Ascending aorta (tissue), 2 donors: Measurements from ENCODE around the gene C1orf53. TPM values are rescaled to one million over a fixed set of nuclear protein-coding genes. Genes with fewer than 3 reads are reported as not detected.
"Not testable (repeated sequence)": the region's sequence is repeated elsewhere in the genome, so short reads cannot be mapped to it uniquely, and the experiment has no call there.

Experiments used
- DNase-seq, 2 donors: peaks; one replicate each; pipeline ENCODE4 v3.0.0-alpha.2; 2019; ENCODE audit warnings: low spot score in 2 of 2
- H3K27ac ChIP-seq, 2 donors: fragments of 200-600 bp; sonication (generic); one replicate each; pipeline ENCODE4 v1.5.1; 2016 to 2017; ENCODE audit warnings: mild to moderate bottlenecking in 1 of 2
- H3K27me3 ChIP-seq: fragments of 200-600 bp; sonication (generic); one replicate; pipeline ENCODE4 v1.5.1; 2017
- H3K36me3 ChIP-seq, 2 donors: fragments of 200-600 bp; sonication (generic); one replicate each; pipeline ENCODE4 v1.5.1; 2016
- H3K4me1 ChIP-seq, 2 donors: fragments of 200-600 bp; sonication (generic); one replicate each; pipeline ENCODE4 v1.5.1; 2016 to 2017; ENCODE audit warnings: mild to moderate bottlenecking in 1 of 2
- H3K4me3 ChIP-seq, 2 donors: fragments of 200-600 bp; sonication (generic); one replicate each; pipeline ENCODE4 v1.5.1; 2016 to 2017; ENCODE audit warnings: mild to moderate bottlenecking in 1 of 2
- H3K9me3 ChIP-seq, 2 donors: fragments of 200-600 bp; sonication (generic); one replicate each; pipeline ENCODE4 v1.5.1; 2016
- CTCF ChIP-seq, 3 experiments: fragments of 200-600 bp in 2 of 3; fragments of 450-650 bp in 1 of 3; sonication (generic) in 2 of 3; IDR thresholded peaks; one replicate each; pipeline ENCODE4 v1.5.1; 2016 to 2019; ENCODE audit warnings: antibody characterized with exemption in 3 of 3, mild to moderate bottlenecking in 1 of 3, moderate library complexity in 1 of 3
- intact Hi-C: fragments of 100-400 bp; cut with DNase I; formaldehyde crosslinking; loops from one replicate; pipeline ENCODE4 v1.15.1; 2023
- total RNA-seq: library from RNA; depleted of rRNA; stranded (reverse); fragments of >200 nt; gene quantifications from one replicate; pipeline ENCODE4 v1.1.0, GENCODE V29; 2016

C1orf53 gene
- total RNA-seq, 1 donor from 2014 or later = not detected

- H3K36me3 ChIP-seq = no peaks in the 10 kb centered on the region
- H3K27me3 ChIP-seq = no peaks in the 10 kb centered on the region
- no peak for DNase-seq
- intact Hi-C loops = no loop called here
- no peak overlapping the region for H3K27ac ChIP-seq
- no peaks in the 10 kb centered on the region for H3K9me3 ChIP-seq
- H3K4me3 ChIP-seq = no peak overlapping the region
- no peak for TF ChIP-seq CTCF (IDR thresholded peaks at IDR 0.05)
- H3K4me1 ChIP-seq = no peaks in the 10 kb centered on the region
These were observed 39.6 kb downstream of the C1orf53 start for GRCh38 chr1:197942042-197942441.

- no peaks in the 10 kb centered on the region for H3K4me1 ChIP-seq
- H3K9me3 ChIP-seq = no peaks in the 10 kb centered on the region
- no peak for DNase-seq
- no peak overlapping the region for H3K4me3 ChIP-seq
- no peak for TF ChIP-seq CTCF (IDR thresholded peaks at IDR 0.05)
- no peak overlapping the region for H3K27ac ChIP-seq
- intact Hi-C loops = no loop called here
- no peaks in the 10 kb centered on the region for H3K36me3 ChIP-seq
- no peaks in the 10 kb centered on the region for H3K27me3 ChIP-seq
These were observed 42.1 kb downstream of the C1orf53 start for GRCh38 chr1:197944485-197944884.

DNA sequence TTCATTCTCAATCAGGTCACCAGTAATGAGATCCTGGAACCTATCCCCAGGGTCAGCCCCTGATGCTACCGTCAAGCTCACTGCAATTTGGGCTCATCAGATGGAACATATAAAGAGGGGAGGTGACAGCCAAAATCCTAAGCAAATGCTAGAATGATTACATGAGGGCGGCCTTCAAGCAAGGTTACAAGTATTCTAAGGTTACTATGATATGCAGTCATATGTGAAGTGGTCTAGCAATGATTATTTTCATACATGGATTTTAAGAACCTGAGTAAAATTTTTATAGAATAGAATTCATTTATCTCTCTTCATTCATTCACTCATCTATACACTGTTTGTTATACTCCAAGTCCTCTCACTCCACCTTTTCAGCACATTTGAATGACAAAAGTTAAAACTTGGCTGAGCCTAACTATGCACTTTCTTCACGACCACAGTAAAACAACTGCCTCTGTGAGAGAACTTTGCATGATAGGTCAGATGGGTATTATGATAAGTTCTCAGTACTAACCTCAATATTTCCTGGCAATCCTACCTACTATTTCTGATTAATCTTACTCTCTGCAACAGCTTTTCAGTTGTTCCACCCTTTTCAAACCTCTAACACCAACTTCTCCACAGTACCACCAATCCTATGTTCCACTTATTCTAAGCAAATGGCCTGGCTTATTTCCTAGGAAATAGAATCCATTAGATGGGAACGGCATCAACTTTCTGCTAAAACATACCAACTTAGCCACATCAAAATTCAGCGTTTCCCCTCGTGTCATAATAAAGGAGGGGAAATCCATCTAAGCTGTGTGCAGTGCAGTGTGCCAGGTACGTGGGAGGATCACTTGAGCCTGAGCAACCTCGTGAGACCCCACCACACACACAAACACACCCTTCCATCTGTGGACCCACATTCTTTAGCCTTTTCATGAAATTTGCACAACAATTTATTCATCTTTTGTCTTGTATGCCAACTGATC lies 46.8 kb downstream of the C1orf53 start:
- no peaks in the 10 kb centered on the region for H3K27me3 ChIP-seq
- TF ChIP-seq CTCF (IDR thresholded peaks at IDR 0.05) = no peak
- DNase-seq = no peak
- H3K4me1 ChIP-seq = no peaks in the 10 kb centered on the region
- H3K4me3 ChIP-seq = no peak overlapping the region
- H3K27ac ChIP-seq = no peak overlapping the region
- no peaks in the 10 kb centered on the region for H3K36me3 ChIP-seq
- intact Hi-C loops = no loop called here
- H3K9me3 ChIP-seq = no peaks in the 10 kb centered on the region

- H3K36me3 ChIP-seq = no peaks in the 10 kb centered on the region
- no peaks in the 10 kb centered on the region for H3K9me3 ChIP-seq
- intact Hi-C loops = no loop called here
- no peak for TF ChIP-seq CTCF (IDR thresholded peaks at IDR 0.05)
- no peaks in the 10 kb centered on the region for H3K4me1 ChIP-seq
- no peak for DNase-seq
- H3K27me3 ChIP-seq = no peaks in the 10 kb centered on the region
- H3K27ac ChIP-seq = no peak overlapping the region
- no peak overlapping the region for H3K4me3 ChIP-seq
These were observed 48.7 kb downstream of the C1orf53 start for GRCh38 chr1:197951089-197951488.

GRCh38 chr1:197951617-197952175 lies 49.3 kb downstream of the C1orf53 start:
- no peak for TF ChIP-seq CTCF (IDR thresholded peaks at IDR 0.05)
- intact Hi-C loops = no loop called here

GRCh38 chr1:197953472-197953871 lies 51.0 kb downstream of the C1orf53 start:
- H3K9me3 ChIP-seq, DNase-seq, H3K4me1 ChIP-seq, H3K4me3 ChIP-seq, intact Hi-C loops, H3K27ac ChIP-seq, H3K27me3 ChIP-seq, H3K36me3 ChIP-seq: not testable (repeated sequence)

More at GRCh38 chr1:197951617-197952175, 49.3 kb downstream of the C1orf53 start:
- no peaks in the 10 kb centered on the region for H3K4me1 ChIP-seq
- no peak for DNase-seq
- no peaks in the 10 kb centered on the region for H3K27me3 ChIP-seq
- no peak overlapping the region for H3K27ac ChIP-seq
- H3K9me3 ChIP-seq = no peaks in the 10 kb centered on the region
- no peak overlapping the region for H3K4me3 ChIP-seq
- H3K36me3 ChIP-seq = no peaks in the 10 kb centered on the region
